Effector CD8-positive, alpha-beta T cell (primary cell): ENCODE measurements around the gene TLE2.
A peak's percentile ranks its signal among the peaks of the same experiment; 100 is the strongest.

Source experiments
- DNase-seq: peaks from one replicate; lab custom pipeline; 2025; lab: John Stamatoyannopoulos, UW
- total RNA-seq, 4 experiments: gene quantifications; one replicate each; lab custom pipeline; 2026; lab: John Stamatoyannopoulos, UW

The TLE2 gene
- total RNA-seq: 8.2 to 13.9 (median 11.8) reads per million in 4 experiments

DNA sequence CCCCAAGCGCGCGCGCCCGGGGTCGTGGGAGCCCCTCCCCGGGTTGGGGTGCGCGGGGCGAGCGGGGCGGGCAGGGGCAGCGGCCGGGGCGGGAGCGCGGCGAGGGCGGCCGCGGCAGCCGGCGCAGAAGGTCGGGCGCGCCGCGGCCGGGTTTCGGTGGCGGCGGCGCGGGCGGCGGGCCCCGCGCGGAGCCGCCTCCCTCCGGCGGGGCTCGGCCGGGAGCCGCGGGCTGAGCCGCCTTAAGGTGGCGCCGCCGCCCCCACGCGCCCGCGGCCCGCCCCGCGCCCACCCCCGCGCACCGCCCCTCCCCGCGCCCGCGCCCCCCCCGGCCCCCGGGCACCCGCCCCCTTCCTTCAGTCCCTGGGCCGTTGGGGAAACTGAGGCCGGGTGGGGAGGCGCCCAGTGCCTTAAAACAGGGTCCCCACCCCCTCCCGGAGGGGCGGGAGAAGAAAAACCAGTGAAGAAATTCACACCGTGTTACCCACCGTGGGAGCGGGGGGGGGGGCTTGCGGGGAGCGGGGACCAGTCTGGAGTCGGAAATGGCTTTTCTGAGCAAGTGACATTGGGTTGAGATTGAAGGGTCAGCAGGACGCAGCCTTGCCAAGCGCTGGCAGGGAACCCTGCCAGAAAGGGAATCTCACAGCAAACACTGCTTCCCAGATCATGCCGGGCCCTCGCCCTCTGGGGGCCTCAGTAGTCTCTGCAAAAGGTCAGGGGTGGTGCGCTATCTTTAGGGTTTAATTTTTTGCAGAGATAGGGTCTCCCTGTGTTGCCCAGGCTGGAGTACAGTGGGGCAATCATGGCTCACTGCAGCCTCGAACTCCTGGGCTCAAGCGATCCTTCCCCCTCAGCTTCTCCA is at the start of gene TLE2:
TLE2 (minus strand) TSS at position 216 of the 859 bp plus-strand sequence. CDS start 376 bp downstream, outside the sequence.
- no peak for DNase-seq

- DNase-seq: peak; percentile 70
Measured at GRCh38 chr19:3075605-3076431, 46.7 kb upstream of the TLE2 start.

- DNase-seq: no peak
Measured at GRCh38 chr19:3073931-3074595, 45.0 kb upstream of the TLE2 start.

- DNase-seq: no peak
Measured at GRCh38 chr19:3073159-3073563, 44.1 kb upstream of the TLE2 start.

DNA sequence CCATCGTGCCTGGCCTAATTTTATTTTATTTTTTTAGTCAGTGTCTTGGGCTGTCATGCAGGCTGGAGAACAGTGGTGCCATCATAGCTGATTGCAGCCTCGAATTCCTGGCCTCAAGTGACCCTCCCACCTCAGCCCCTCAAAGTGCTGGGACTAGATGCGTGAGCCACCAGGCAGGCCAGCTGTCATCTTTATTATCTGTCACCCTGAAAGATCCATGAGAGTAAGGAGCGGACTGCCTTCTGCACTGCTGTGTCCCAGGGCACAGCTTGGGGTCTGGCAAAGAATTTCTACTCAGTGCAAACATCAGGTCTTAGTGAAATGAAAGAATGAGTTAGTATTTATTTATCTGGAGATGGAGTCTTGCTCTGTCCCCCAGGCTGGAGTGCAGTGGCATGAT is 42.7 kb upstream of the TLE2 start:
- DNase-seq: no peak

DNA sequence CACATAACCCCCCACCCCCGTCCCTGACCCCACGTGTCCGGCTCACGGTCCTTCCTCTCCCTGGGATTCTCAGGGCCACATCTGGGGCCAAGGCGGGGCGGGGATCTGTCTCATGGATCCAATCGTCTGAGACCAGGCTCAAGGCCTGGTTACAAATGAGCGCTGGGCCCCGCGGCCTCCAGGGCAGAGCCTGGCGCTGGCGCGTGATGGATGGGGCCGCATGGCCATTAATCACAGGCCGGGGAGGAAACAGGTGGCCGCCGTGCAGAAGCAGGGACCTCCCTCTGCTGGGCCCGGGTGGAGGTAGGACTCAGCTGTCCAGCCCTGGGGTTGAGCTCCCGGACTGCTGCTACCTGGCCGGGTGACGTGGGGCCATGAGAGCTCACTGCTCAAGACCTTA is 39.0 kb upstream of the TLE2 start:
- DNase-seq: no peak

DNA sequence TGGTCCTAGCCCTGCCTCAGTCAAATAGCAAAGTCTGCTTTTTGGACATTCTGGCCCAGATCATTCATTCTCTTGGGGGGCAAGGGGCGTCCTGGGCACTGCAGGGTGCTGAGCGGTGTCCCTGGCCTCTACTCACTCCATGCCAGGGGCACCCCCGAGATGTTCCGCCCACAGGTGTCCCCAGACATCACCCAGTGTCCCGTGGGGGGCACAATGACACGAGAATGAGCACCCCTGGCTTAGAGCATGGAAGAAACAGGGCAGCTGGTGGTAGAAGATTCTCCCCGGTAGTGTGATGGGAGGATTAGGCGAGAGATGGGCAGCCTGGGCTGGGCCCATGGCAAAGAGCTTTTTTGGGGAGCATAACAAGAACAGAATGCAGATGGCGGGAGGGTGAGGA is 38.5 kb upstream of the TLE2 start:
- no peak for DNase-seq

DNA sequence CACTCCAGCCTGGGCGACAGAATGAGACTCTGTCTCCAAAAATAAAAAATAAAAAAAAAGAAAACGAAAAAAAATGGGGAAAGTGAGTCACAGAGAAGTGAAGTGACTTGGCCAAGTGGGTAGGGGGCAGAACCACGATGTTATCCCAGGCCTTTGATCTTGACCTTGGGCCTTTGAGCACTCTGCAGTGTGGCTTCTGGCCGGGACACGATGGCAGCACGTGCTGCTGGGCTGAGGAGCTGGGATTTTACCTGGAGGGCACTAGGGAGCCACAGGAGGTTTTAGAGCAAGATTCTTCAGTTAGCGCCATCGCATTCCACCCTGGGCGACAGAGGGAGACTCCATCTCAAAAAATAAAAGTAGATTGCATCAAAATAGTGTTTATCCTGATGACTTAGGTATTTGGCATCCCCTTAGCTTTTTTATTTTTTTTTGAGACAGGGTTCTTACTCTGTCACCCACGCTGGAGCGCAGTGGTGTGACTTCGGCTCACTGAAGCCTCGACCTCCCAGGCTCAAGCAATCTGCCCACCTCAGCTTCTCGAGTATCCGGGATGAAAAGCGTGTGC is 37.5 kb upstream of the TLE2 start:
- no peak for DNase-seq

DNA sequence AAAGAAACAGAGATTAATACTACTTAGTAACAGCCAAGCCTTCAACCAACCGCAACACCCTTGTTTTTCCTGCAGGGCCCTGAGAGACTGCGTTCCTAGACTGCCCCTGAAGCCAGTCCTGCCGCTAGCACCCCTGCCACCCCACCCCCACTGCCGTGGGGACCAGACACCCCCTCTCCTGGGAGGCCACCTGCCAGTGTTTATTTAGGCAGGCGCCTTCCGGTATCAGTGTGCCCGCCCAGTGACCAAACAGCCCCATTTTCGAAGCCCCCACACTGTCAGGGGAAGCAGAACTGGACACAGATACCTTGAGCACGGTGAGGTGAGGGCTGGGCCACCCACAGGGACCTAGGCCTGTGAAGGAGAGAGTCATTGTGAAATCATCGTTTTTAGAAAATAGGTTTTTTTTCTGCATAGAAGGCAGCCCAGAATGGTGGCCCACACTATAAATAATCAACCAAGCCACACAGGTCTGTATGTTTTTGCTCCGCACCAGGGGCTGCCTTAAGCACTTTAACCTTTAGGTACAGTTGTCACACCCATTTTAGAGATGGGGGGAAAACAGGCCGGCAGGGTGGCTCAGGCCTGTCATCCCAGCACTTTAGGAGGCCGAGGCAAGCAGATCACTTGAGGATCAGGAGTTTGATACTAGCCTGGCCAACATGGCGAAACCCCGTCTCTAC is 36.7 kb upstream of the TLE2 start:
- no peak for DNase-seq

GRCh38 chr19:3064011-3064330 is 34.9 kb upstream of the TLE2 start:
- DNase-seq: no peak

DNA sequence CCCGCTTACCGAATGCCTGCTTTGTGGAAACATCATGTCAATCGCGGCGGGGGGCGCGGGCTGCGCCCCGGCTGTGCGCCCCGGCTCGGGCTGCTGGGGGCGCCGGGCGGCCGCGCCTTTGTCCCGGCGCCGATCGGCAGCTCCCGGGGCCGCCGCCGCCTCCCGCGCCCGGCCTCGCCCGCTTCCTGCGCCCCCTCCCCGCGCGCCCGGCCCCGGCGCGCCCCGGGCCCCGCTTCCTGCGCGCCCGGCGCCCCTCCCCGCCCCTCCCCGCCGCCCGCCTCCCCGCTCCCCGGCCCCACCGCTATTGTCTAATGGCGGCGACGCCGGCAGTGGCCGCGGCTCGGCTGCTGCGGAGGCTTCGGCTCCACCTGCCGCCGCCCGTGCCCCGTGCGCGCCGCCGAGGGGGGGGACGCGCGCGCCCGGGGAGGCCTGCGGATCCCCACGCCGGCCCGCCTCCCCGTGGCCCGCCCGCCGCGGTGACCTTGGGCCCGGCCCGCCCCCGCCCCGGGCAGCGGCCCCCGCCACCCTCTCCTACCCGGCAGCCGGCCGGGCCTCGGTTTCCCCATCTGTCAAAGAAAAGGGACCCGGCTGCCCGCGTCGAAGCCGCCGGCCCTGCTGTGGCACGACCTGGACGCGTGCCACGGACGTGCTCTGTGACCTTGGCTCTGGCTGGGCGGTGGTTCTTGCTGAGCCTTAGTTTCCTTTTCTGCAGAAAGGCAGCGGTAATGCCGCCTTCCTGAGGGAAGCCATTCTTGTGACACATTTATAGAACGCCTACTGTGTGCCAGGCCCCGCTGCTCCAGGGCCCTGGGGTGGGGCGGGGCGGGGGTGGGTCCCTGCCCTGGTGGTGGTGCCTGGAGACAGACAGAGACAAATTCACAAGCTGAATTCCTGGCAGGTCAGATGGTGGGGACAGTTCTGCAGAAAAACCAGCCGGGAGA is 33.4 kb upstream of the TLE2 start, which contains the start of gene TLE5:
TLE5 (minus strand) TSS at position 331 of the 941 bp plus-strand sequence; CDS start at position 36, 295 bp downstream.
- peak; percentile 48 for DNase-seq

GRCh38 chr19:3061182-3062161 is 32.4 kb upstream of the TLE2 start:
- peak; percentile 65 for DNase-seq

DNA sequence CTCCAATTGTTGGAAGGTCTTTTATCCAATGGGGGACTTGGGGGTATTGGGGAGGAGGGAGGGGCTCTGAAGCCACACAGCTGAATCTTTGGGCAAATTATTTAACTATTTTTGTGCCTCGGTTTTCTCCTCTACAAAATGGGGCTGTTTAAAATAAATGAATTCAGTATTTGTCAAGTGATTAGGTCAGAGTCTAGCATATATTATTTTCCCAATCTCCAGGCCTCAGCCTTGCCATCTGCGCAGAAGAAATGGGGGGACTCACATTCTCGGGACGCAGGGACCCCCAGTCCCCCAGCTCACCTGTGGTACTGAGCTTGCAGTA is 31.7 kb upstream of the TLE2 start:
- DNase-seq: no peak

DNA sequence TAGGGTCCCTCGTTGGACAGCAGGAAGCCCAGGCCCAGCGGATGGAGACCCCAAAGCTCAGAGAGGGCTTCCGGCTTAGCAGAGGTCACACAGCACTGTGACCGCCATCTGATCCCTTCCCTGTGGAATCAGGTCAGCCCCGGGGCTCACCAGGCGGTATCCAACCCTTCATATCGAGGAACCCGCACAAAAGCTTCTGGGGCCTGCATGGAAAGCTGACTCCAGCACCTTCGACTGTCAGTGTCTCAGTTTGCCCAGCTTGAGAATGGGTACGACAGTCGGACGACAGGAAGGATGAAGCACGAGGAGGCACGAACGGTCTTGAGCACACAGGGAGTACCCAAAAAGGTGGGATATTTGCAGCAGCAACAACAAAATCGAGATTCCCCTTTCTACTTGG is 30.6 kb upstream of the TLE2 start:
- no peak for DNase-seq

- no peak for DNase-seq
Measured at GRCh38 chr19:3058821-3059314, 29.8 kb upstream of the TLE2 start.

GRCh38 chr19:3058009-3058820 is 29.1 kb upstream of the TLE2 start:
- no peak for DNase-seq

- no peak for DNase-seq
Measured at GRCh38 chr19:3057275-3057714, 28.2 kb upstream of the TLE2 start.
